ENCODE measurements around the gene TBX18. TPM values are rescaled to one million over a fixed set of nuclear protein-coding genes. Genes with fewer than 3 reads are reported as not detected.

TBX18 gene
- total and polyA plus RNA-seq, 9 of the 15 experiments (the other 6 are each of a cell fraction or from before 2014, with no cell fraction given): 4.0 to 36.1 (median 20.7) TPM

- Histone ChIP-seq H3K9me3 (replicated peaks; ENCODE audit: control insufficient read depth, insufficient read depth, low read depth, low read length) (no peaks in the 10 kb centered on the region), H3K79me2 (ENCODE audit: control insufficient read depth, insufficient read depth, low read length) (peaks cover 3% of the 10 kb centered on the region; the same call in 1 of the 3 replicates), H3K4me1 (replicated peaks in 1 of 2; ENCODE audit: control insufficient read depth in 2 of 2, insufficient read depth in 2 of 2, low read length in 2 of 2) (peaks cover 3 to 12% of the 10 kb centered on the region in 2 experiments; a peak in 3 of 5 replicates), H3K9me1 (ENCODE audit: control insufficient read depth, insufficient read depth, low read length) (no peaks in the 10 kb centered on the region), H3K27me3 (ENCODE audit: control insufficient read depth in 2 of 2, insufficient read depth in 2 of 2, low read length in 2 of 2) (no peaks in the 10 kb centered on the region), H3K4me3 (peak overlapping the region; percentile 14; the same call in 1 of the 2 replicates), H3K4me2 (ENCODE audit: insufficient read depth, low read length) (peak overlapping the region; percentile 59), H4K20me1 (replicated peaks; ENCODE audit: control insufficient read depth, insufficient read depth, low read length) (no peaks in the 10 kb centered on the region), H3K9ac (ENCODE audit: insufficient read depth in 1 of 2, low read depth in 2 of 2, low read length in 2 of 2) (peak overlapping the region; percentile 15 to 86; a peak in 3 of 4 replicates), H2AFZ (ENCODE audit: low read depth, low read length) (peak overlapping the region; percentile 78), H3K27ac (ENCODE audit: extremely low read depth, low read depth, low read length) (no peak overlapping the region), H3K36me3 (ENCODE audit: control insufficient read depth, insufficient read depth, low read length) (no peaks in the 10 kb centered on the region)
- FAIRE-seq: no peak
- BruUV-seq (replicated peaks): no TSS peak
- peak in 2 of 4 experiments; percentile 13 to 38 for DNase-seq (ENCODE audit: extremely low read depth in 1 of 4, low spot score in 3 of 4)
- TF ChIP-seq RNF219 (CRISPR knock-in tag; IDR thresholded peaks at IDR 0.05): no peak
- TF ChIP-seq SPI1 (IDR thresholded peaks at IDR 0.05; ENCODE audit: borderline replicate concordance, low read depth, low read length): peak; percentile 74
- TF ChIP-seq CUX1 (CRISPR knock-in tag; IDR thresholded peaks at IDR 0.05): no peak
- TF ChIP-seq MBD1 (CRISPR knock-in tag; IDR thresholded peaks at IDR 0.05): no peak
- TF ChIP-seq USF2 (CRISPR knock-in tag; IDR thresholded peaks at IDR 0.05): no peak
- TF ChIP-seq ATF3 (IDR thresholded peaks at IDR 0.05): peak; percentile 27; the same call in 1 of the 2 replicates
- TF ChIP-seq ATF3 (CRISPR knock-in tag; conservative IDR thresholded peaks at IDR 0.05): no peak
- peak; percentile 32; the same call in 1 of the 2 replicates for TF ChIP-seq NFE2 (IDR thresholded peaks at IDR 0.05; ENCODE audit: low read depth)
- ATAC-seq: no peak; the same call in 2 of the 3 replicates
- CTCF ChIA-PET (ENCODE audit: low intra/inter-chr PET ratio): no interaction called here
- intact Hi-C loops (cut with micrococcal nuclease): loop anchor here (10.0 kb wide), 1 partner anchor 356 kb away; no protein-coding TSS in a partner anchor
- in situ Hi-C loops (cut with MboI): loop anchor here (25.0 kb wide), 2 partner anchors 881 to 1919 kb away; no protein-coding TSS in a partner anchor
- POLR2A ChIA-PET: interaction anchor here (1.6 kb wide), 1 partner anchor 15 kb away, joined by 7 read pairs; no protein-coding TSS in a partner anchor
- 56% methylated on average over 30 of the region's 31 CpGs for WGBS (ENCODE audit: insufficient coverage, low coverage, missing lambda C conversion rate)
Measured at GRCh38 chr6:84768442-84769174, 4.2 kb upstream of the TBX18 start.
